Choroid plexus epithelial cell (primary cell): Measurements from ENCODE around the gene IL1R2.

Experiments
- DNase-seq: peaks from one replicate; pipeline ENCODE4 v3.0.0-alpha.2; 2010; ENCODE audit warnings: low read depth
- H3K4me3 ChIP-seq: 2 replicates; pipeline ENCODE4 v1.5.1; 2011; ENCODE audit warnings: low read depth, mild to moderate bottlenecking, control low read depth, low read length, moderate library complexity
- CTCF ChIP-seq: conservative IDR thresholded peaks from 2 replicates; pipeline ENCODE4 v1.5.1; 2011; ENCODE audit warnings: low read depth, mild to moderate bottlenecking, control low read depth, inconsistent platforms, low read length, moderate library complexity

IL1R2 gene

DNA sequence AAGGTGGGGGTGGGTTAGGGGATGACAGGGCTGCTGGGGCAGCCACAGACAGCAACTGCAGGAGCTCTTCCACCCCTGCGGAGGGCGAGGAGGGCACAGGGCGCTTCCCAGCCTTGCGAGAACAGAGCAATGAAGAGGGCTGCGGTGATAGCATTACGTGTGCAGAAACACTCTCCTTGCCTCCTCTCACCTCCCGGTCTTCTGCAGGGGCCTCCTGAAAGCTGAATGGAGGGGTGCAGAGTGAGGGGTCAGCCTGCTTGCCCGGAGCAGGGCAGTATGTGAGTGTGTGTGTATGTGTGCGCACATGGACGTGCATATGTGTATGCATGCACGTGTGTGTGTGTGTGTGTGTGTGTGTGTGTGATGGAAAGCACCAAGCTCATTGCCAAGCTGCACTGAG is 29.5 kb upstream of the IL1R2 start:
- no peak overlapping the region for H3K4me3 ChIP-seq
- no peak for TF ChIP-seq CTCF
- no peak for DNase-seq

GRCh38 chr2:101963198-101963597 is 28.6 kb upstream of the IL1R2 start:
- H3K4me3 ChIP-seq = no peak overlapping the region
- no peak for TF ChIP-seq CTCF
- DNase-seq = no peak

GRCh38 chr2:101967826-101968513 is 23.8 kb upstream of the IL1R2 start:
- no peak for TF ChIP-seq CTCF
- no peak overlapping the region for H3K4me3 ChIP-seq
- no peak for DNase-seq

DNA sequence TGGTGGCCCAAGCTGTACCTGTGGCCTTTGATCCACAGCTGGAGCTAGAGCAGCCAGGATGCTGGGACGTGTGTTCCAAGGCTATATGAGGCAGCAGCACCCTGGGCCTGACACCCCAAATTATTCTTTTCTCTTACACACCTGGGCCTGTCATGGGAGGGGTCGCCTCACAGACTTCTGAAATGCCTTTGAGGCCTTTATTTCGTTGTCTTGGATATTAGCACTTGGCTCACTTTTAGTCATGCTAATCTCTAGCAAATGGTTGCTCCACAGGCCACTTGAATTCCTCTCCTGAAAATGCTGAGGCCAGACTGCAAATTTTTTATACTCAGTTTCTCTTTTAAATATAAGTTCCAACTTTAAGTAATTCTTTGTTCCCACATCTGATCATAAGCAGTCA is 22.0 kb upstream of the IL1R2 start:
- TF ChIP-seq CTCF = no peak
- no peak for DNase-seq

GRCh38 chr2:101970901-101971300 is 20.9 kb upstream of the IL1R2 start:
- no peak overlapping the region for H3K4me3 ChIP-seq
- TF ChIP-seq CTCF = no peak
- DNase-seq = no peak

More for the DNA sequence above, 22.0 kb upstream of the IL1R2 start:
- H3K4me3 ChIP-seq = no peak overlapping the region

GRCh38 chr2:101971836-101972235 is 19.9 kb upstream of the IL1R2 start:
- H3K4me3 ChIP-seq = no peak overlapping the region
- no peak for TF ChIP-seq CTCF
- peak; percentile 60 for DNase-seq
